HG03571 (cell line): ENCODE data around the gene FSTL4.

ENCODE experiments used
- ATAC-seq: cut with Tn5 transposase; IDR thresholded peaks from one replicate; pipeline ENCODE4 v1.9.1; 2021; ENCODE audit not compliant: unreplicated experiment

The FSTL4 gene

GRCh38 chr5:133154274-133155075, 457.9 kb downstream of the FSTL4 start:
- ATAC-seq = no peak

- ATAC-seq = no peak
Observed at GRCh38 chr5:133150909-133151544, 461.3 kb downstream of the FSTL4 start.

- ATAC-seq = no peak
Observed at GRCh38 chr5:133149345-133149744, 463.0 kb downstream of the FSTL4 start.

GRCh38 chr5:133147815-133148567, 464.4 kb downstream of the FSTL4 start:
- ATAC-seq = no peak

- ATAC-seq = no peak
Observed at GRCh38 chr5:133147411-133147810, 464.9 kb downstream of the FSTL4 start.
